SK-N-MC (cell line): ENCODE results near the gene POLR1B.
A peak's percentile ranks its signal among the peaks of the same experiment; 100 is the strongest.

Experiments used
- DNase-seq: peaks from one replicate; pipeline ENCODE4 v3.0.0-alpha.2; 2011; ENCODE audit warnings: low read depth, low spot score
- H3K27ac ChIP-seq: fragments of 200-600 bp; sonication (generic); 2 replicates; pipeline ENCODE4 v1.5.1; 2016; ENCODE audit warnings: mixed run types
- H3K36me3 ChIP-seq: fragments of 200-600 bp; sonication (generic); 2 replicates; pipeline ENCODE4 v1.6.1; 2017; ENCODE audit warnings: antibody characterized with exemption, low read length, mixed read lengths; ENCODE audit not compliant: insufficient read depth
- H3K4me3 ChIP-seq: fragments of 200-600 bp; sonication (generic); 2 replicates; pipeline ENCODE4 v1.5.1; 2016
- H3K9ac ChIP-seq: fragments of 200-600 bp; sonication (generic); 2 replicates; pipeline ENCODE4 v1.8.0; 2017; ENCODE audit warnings: mixed run types, mixed read lengths; ENCODE audit not compliant: insufficient read length
- H3K9me3 ChIP-seq: fragments of 200-600 bp; sonication (generic); 2 replicates; pipeline ENCODE4 v1.6.1; 2017; ENCODE audit warnings: low read depth, mild to moderate bottlenecking, antibody characterized with exemption, low read length, moderate library complexity, mixed read lengths
- EZH2 ChIP-seq: fragments of 200-600 bp; sonication (generic); IDR thresholded peaks from one replicate; pipeline ENCODE4 v1.6.1; 2017; ENCODE audit warnings: antibody characterized with exemption
- FOXP2 ChIP-seq: optimal IDR thresholded peaks from 2 replicates; pipeline ENCODE3; 2011; ENCODE audit warnings: mild to moderate bottlenecking, moderate library complexity; ENCODE audit not compliant: insufficient read depth; ENCODE audit errors: extremely low read length, control extremely low read depth
- POLR2AphosphoS5 ChIP-seq: IDR thresholded peaks from 2 replicates; pipeline ENCODE4 v1.6.1; 2012; ENCODE audit warnings: mild to moderate bottlenecking, low read depth, low read length, borderline replicate concordance

The POLR1B gene

GRCh38 chr2:112577756-112578155 lies 35.5 kb downstream of the POLR1B start:
- no peak for TF ChIP-seq FOXP2
- no peak for TF ChIP-seq EZH2
- no peak for TF ChIP-seq POLR2AphosphoS5

GRCh38 chr2:112579241-112579640 lies 37.0 kb downstream of the POLR1B start:
- DNase-seq, result no peak
- Histone ChIP-seq H3K36me3 (peaks cover 26% of the 10 kb centered on the region), H3K4me3 (no peak overlapping the region), H3K9me3 (no peaks in the 10 kb centered on the region), H3K9ac (no peak overlapping the region), H3K27ac (no peak overlapping the region)
- no peak for TF ChIP-seq POLR2AphosphoS5
- TF ChIP-seq FOXP2, result no peak
- TF ChIP-seq EZH2, result no peak

More at GRCh38 chr2:112577756-112578155, 35.5 kb downstream of the POLR1B start:
- Histone ChIP-seq H3K4me3 (no peak overlapping the region), H3K9me3 (no peaks in the 10 kb centered on the region), H3K27ac (0 out of 2 replicates have a peak overlapping the region, but pooled peaks have one; percentile 25), H3K36me3 (peaks cover 40% of the 10 kb centered on the region), H3K9ac (no peak overlapping the region)
- DNase-seq, result no peak

- no peak overlapping the region for H3K9ac ChIP-seq
- DNase-seq, result no peak
- TF ChIP-seq FOXP2 (no peak), POLR2AphosphoS5 (no peak), EZH2 (no peak)
- no peak overlapping the region for H3K27ac ChIP-seq
- no peaks in the 10 kb centered on the region for H3K9me3 ChIP-seq
- peaks cover 18% of the 10 kb centered on the region for H3K36me3 ChIP-seq
- no peak overlapping the region for H3K4me3 ChIP-seq
Measured at GRCh38 chr2:112580084-112580483, 37.8 kb downstream of the POLR1B start.

- Histone ChIP-seq H3K27ac (no peak overlapping the region), H3K9ac (no peak overlapping the region), H3K9me3 (no peaks in the 10 kb centered on the region), H3K4me3 (no peak overlapping the region; the same call in 1 of the 2 replicates), H3K36me3 (no peaks in the 10 kb centered on the region; the same call in 1 of the 2 replicates)
- TF ChIP-seq EZH2, result no peak
- DNase-seq, result peak; percentile 58
Measured at GRCh38 chr2:112582314-112582746, 40.1 kb downstream of the POLR1B start.

- H3K36me3 ChIP-seq, result peaks cover 3% of the 10 kb centered on the region; the same call in 1 of the 2 replicates
- no peak for DNase-seq
- TF ChIP-seq EZH2 (no peak), POLR2AphosphoS5 (no peak), FOXP2 (no peak)
- peak overlapping the region; percentile 79 for H3K27ac ChIP-seq
- H3K9me3 ChIP-seq, result no peaks in the 10 kb centered on the region
- H3K9ac ChIP-seq, result peak overlapping the region; percentile 91
- H3K4me3 ChIP-seq, result peak overlapping the region; percentile 77
Measured at GRCh38 chr2:112583497-112584133, 41.4 kb downstream of the POLR1B start.

GRCh38 chr2:112584134-112584890 lies 42.0 kb downstream of the POLR1B start, which contains the start of gene CHCHD5:
Gene CHCHD5, plus strand, starts transcription at chr2:112584609. Its CDS starts 39 bp downstream, at chr2:112584648.
- TF ChIP-seq POLR2AphosphoS5 (peak; percentile 76), FOXP2 (no peak), EZH2 (no peak)
- peak; percentile 78 for DNase-seq
- Histone ChIP-seq H3K27ac (peak within 1 kb of the TSS; percentile 79), H3K9me3 (no peaks in the 10 kb centered on the region), H3K36me3 (peaks cover 3% of the 10 kb centered on the region; the same call in 1 of the 2 replicates), H3K9ac (peak within 1 kb of the TSS; percentile 91), H3K4me3 (peak within 1 kb of the TSS; percentile 77)

- DNase-seq, result no peak
- peak overlapping the region; percentile 91 for H3K9ac ChIP-seq
- peak overlapping the region; percentile 77 for H3K4me3 ChIP-seq
- peak overlapping the region; percentile 79 for H3K27ac ChIP-seq
- H3K36me3 ChIP-seq, result peaks cover 3% of the 10 kb centered on the region; the same call in 1 of the 2 replicates
- TF ChIP-seq POLR2AphosphoS5 (no peak), FOXP2 (no peak), EZH2 (no peak)
- H3K9me3 ChIP-seq, result no peaks in the 10 kb centered on the region
Measured at GRCh38 chr2:112584891-112585250, 42.6 kb downstream of the POLR1B start.

- no peak for DNase-seq
- TF ChIP-seq EZH2 (no peak), POLR2AphosphoS5 (no peak), FOXP2 (no peak)
- peak overlapping the region; percentile 77 for H3K4me3 ChIP-seq
- peak overlapping the region; percentile 79 for H3K27ac ChIP-seq
- peak overlapping the region; percentile 91 for H3K9ac ChIP-seq
- H3K36me3 ChIP-seq, result peaks cover 3% of the 10 kb centered on the region; the same call in 1 of the 2 replicates
- no peaks in the 10 kb centered on the region for H3K9me3 ChIP-seq
Measured at GRCh38 chr2:112585400-112585799, 43.1 kb downstream of the POLR1B start.
